LoVo (cell line): Measurements from ENCODE around the gene FAM156B.
"Not testable (repeated sequence)": the region's sequence is repeated elsewhere in the genome, so short reads cannot be mapped to it uniquely, and the experiment has no call there.

ENCODE experiments used
- DNase-seq: peaks from one replicate; pipeline ENCODE4 v3.0.0-alpha.2; 2016; ENCODE audit warnings: low spot score

FAM156B gene, protein sequence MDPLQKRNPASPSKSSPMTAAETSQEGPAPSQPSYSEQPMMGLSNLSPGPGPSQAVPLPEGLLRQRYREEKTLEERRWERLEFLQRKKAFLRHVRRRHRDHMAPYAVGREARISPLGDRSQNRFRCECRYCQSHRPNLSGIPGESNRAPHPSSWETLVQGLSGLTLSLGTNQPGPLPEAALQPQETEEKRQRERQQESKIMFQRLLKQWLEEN

DNA sequence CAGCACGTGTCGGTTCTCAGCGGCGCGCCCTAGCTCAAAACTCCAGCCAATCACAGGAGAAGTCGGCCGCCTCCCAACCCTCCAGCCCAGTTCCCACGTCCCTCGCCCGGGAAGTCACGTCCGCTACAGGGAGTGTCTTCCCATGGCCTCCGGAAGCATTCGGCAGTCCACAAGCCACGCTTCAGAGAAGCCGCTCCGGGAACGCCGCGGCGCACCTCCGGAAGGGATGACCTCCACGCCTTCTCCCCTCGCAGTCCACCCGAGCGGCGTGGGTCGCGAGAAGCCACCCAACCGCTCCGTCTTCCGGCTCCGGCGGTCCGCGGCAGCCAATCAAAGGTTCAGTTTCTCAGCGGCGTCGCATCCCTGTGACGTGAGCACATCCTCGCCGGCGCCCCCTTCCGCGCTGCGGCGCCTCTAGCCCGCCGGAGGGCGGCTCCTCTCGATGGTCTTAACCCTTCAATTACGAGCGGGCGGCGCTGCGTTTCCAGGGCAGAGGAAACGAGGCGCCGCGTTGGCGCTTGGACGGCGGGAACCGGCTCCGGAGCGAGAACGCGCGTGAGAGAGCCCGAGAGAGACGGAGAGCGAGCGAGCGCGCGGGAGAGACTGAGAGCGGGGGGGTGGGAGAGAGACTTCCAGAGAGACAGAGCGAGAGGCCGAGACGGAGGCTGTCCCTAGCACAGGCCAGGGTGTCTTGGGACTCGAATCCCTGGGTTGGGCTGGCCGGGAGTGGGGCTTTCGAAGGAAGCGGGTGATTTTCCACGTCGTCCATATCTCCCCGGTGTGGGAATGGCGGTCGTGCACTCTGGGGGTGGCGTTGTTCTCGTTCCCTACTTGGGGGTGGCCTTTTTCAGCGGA, at the start of gene FAM156B:
Gene FAM156B (plus strand): TSS at position 476 of the 855 bp plus-strand sequence. CDS start 9,896 bp downstream, outside the sequence.
- DNase-seq: not testable (repeated sequence)

DNA sequence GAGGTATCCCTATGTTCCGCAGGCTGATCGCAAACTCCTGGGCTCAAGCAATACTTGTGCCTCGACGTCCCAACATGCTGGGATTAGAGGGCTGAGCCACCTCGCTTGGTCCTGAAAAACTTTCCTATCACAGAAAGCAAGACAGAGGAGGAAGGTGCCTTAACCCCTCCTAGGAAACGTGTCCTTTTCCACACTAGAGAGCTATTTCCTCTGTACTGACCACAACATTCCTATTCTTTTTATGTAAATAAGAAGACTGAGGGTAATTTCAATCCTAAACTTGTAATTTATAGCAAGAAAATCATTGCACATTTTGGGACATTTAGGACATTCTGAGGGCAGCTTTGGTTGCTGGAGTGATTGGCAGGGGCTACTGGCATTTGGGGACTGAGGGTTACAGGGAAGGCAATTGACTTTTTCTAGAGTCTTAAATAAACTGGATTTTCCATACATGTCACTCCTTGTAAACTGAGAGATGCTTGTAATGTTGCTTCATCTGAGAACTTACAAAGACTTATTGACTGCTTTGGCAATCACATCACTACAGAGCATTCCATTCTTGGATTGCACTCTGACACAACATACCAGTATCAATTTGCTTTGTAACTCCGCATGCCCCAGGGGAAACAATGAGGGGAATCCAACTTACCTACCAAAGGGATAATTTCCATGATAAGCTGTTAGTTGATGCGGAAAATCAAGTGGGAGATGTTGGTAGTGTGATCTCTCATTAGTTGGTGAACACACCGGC, 44.8 kb upstream of the FAM156B start:
- no peak for DNase-seq

DNA sequence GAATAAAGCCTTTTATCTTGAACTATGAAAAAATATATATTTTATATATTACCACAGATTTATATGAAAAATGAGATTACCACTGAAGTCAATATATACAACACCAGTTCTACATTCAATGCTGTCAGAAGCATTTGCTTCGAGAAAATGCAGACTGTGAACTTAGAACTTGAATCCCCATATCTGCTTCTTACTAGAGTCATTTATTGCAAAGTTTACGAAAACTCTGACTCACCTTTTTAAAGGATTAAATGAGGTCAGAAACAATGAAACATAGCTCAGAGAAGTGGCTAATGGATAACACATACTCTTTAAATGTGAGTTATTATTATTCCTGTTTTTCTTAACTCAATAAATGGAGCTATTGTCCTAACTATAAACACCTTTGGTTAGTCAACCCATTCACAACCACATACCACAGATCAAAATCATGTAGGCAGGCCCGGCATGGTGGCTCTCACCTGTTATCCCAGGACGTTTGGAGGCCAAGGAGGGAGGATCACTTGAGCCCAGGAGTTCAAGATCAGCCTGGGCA, 40.1 kb upstream of the FAM156B start:
- DNase-seq: not testable (repeated sequence)

DNA sequence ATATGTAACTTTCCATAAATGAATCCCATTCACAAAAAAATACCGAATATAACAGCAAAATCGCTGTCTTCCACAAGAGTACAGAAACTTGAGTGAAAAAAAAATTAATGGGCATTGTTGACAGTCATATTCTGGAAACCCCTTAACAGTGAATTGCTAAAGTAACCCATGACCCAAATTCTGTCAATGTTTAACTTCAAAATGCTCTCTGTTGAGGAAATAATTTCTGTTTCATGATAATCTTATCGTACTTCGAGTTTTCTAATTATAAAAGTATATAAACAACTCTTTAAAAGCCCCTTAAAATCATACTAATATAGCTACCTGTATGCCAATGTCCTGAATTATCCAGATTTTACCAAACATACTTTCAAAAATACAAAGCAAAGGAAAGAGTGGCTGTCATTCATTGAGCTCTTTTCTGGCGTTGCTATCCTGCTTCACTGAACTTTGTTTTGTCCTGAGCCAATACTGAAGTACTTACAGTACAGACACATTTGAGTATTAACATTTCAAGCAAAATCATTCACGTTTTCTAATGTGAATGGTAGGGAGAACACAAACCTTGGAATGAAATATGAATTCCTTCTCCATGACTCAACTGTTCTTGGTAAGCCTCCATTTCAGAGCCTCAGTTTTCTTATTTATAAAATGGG, 31.7 kb upstream of the FAM156B start:
- peak; percentile 8 for DNase-seq

DNA sequence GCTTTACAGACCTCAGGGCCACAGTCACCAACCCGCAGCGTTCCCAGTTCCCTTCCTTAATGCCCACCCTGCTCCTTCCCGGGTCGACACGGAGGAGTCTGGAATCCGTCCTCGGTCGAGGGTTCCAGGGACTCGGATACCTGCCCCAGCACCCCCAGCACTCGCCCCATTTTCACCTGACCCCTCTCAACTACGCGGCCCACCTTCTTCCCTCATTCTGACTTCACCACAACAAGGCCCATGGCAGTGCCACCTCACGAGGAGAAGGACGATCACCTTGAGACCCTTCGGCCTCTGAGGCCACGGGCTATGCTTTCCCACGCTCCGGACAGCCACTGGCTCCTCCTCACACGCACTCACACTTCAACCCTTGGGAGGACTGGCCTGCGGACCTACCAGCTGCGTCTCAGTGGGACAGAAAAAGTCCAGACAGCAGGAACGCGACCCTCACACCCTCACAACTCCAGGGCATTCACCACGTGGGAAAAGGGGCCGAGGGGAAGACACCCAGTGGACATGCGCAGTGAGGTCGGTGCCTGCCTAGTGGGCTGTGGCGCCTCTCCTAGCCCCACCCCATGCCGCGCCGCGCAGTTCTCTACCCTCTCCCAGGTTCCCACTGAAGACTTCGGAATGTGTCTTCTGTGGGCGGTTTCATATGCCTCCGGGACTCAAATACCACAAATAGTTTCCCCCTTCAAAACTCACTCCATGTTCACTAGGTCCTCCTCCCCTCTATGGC, 29.4 kb upstream of the FAM156B start, which contains the start of gene XAGE3:
Gene XAGE3 (minus strand): TSS at position 474 of the 739 bp plus-strand sequence. CDS start 950 bp downstream, outside the sequence.
- DNase-seq: no peak

DNA sequence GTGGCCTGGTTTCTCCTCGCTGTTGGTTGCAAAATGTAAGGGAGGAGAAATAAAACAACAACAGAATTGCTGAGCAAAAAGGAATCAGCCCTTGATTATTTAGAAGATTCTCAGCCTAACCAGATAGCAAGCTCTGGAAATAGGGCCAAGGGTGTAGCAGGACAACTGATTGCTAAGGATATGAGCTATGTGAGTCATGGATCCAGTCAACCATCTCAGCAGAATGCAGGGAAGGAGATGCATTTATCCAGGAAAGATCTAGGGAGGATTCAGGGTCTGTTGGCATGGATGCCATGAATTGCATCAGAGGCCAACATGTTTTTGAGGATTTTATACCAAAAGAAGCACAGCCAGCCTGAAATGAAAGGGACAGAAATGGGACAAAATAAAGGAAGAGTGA, 27.1 kb upstream of the FAM156B start:
- DNase-seq: no peak

DNA sequence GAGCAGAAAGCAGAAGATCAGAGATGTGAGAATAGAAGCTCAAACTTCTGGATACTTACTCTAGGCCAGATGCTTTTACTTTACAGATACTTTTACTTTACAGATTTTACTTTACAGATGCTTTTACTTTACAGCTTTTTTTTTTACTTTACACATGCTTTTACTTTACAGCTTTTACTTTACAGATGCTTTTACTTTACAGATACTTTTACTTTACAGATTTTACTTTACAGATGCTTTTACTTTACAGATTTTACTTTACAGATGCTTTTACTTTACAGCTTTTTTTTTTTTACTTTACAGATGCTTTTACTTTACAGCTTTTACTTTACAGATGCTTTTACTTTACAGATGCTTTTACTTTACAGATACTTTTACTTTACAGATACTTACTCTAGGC, 23.3 kb upstream of the FAM156B start:
- not testable (repeated sequence) for DNase-seq

DNA sequence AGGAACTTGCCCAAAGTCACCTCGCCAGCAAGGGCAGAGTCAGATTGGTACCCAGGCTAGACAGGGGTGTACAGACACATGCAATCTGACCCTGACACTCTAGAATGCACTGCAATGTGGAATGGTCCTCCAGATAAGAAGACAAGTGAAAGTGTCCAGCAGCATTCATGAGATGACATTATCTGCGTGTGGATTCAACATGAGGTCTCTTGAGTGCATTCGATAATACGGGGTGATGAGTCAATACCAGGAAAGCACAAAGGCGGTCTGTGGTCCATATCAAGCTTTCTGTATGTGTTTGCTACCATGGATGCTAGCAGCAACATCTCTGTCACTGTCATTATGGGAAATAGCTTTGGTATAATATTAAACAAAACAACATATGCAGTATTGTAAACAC, 22.5 kb upstream of the FAM156B start:
- DNase-seq: no peak

DNA sequence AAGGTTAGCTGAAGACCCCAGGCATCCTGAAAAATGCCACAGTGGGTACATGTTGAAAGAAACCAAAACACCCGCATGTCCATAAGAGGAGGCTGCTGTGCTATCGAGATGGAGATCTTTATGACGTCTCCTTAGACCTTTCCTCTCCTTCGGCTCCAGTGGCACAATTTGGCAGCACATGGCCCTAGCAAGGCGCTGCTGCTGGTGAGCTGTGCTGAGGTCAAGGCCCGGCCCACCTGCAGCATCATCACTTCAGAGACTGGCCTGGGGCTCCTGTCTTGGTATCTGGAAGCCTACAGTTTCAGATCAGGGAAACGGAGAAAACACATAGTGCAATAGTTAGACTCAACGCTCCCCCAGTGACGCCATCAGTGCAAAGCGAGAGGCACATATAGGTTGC, 21.7 kb upstream of the FAM156B start:
- DNase-seq: not testable (repeated sequence)

DNA sequence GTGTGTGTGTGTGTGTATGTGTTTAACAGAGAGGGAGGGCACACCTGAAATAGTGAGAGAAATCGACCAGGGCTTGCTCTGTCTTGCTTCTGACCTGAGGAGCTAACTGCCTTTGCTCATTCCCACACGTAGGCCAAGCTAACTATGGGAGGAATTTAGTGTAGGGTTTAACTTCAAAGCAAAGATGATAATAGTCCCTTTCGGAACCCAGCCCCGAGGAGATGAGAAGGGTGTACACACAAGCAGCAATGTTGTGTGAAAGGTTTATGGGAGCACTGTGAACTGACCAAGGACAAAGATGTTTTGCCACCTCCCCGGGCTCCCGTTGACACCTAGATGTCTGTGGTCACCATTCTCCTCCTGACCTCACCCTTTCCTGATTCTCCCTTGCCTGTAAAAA, 20.7 kb upstream of the FAM156B start:
- not testable (repeated sequence) for DNase-seq

DNA sequence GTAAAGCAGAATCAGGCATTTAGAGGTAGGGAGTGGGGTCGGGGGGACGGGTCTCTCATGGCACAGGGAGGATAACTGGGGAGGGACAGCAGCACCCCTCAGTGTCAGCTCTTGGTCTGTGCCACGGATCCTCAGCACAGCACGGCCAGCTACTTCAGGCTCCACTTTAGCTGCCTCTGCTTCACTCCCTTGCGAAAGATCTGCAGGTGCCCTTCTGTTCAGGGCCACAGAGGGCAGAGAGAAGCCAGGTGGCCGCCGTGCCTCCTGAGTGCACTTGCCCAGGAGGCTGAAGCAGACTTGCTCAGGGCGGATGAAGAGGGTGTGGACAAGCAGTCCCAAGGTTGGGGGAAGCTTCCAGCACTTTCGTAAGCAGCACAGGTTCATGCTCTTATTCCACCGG, 9.7 kb upstream of the FAM156B start:
- not testable (repeated sequence) for DNase-seq

DNA sequence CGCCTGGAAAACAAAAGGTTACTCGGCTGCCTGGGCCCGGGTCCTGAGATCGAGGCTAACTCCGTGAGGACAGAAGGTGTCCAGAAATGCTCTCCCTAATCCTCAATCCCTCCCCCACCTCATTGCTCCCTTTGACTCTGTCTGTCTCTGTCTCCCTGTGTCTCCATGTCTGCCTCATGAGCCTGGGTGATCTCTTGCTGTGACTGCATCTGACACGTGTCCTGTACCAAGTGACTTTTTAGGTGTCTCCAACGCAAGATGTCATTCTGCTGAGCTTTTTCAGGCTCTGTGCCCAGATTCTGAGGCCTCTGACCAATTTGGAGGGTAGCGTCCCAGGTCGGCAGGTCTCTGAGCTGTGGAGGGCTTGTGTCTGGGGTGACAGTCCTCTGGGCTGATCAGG, 9.0 kb upstream of the FAM156B start:
- not testable (repeated sequence) for DNase-seq

DNA sequence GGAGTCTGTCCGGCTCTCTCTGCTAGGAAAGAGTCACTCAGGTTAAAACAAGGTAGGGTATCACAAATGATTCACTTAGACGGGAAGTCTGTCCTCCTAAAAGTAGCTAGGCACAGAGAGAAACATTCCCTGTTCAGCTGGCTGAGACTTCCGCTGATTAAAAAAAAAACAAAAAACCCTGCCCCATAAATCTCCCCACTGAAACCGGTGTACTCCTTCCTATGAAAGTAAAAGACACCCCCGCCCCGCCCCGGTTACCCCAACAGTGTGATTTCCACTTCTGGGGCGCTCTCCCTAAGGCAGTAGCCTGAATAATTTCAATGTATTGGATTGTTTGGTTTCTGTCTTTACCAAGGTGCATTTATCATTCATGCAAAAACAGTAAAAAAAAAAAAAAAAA, 692 bp upstream of the FAM156B start:
- not testable (repeated sequence) for DNase-seq

DNA sequence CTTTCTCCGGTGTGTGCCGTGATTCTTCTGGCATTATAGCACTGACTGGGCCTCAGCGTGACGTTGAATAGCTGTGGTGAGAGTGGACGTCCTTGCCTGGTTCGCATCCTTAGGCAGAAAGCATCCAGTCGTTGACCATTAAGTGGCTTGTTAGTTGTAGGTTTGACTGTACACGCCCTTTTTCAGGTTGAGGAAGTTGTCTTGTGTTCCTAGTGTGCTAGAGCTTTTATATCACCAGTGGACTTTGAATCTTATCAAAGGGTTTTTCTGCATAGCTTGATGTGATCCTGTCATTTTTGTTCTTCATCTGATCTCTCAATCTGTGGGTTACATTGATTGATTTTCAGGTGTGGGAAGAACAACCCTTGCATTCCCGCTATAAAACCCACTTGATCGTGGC, 8.4 kb downstream of the FAM156B start:
- DNase-seq: not testable (repeated sequence)

DNA sequence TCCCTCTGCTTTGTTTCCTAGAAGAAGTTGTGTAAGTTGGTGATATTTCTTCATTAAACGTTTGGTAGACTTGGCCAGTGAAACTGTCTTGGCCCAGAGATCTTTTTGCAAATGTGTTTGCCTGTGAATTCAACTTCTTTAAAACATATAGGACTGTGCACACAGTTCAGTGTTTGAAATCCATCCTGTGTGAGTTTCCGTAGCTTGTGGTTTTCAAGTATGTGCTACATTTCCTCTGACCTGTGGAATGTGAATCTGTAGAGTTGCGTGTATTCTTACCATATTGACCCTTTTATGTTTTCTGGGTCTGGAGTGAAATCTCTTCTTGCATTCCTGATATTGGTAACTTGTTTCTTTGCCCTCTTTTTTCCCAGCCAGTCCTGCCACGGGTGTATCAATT, 8.9 kb downstream of the FAM156B start:
- not testable (repeated sequence) for DNase-seq

DNA sequence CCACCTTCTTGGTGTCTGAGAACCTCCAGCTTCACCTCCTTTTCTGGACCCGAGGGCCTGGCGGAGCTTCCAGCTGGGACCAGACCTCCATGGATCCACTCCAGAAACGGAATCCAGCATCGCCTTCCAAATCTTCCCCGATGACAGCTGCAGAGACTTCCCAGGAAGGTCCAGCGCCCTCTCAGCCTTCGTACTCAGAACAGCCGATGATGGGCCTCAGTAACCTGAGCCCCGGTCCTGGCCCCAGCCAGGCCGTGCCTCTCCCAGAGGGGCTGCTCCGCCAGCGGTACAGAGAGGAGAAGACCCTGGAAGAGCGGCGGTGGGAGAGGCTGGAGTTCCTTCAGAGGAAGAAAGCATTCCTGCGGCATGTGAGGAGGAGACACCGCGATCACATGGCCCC, 10.0 kb downstream of the FAM156B start:
- DNase-seq: not testable (repeated sequence)

DNA sequence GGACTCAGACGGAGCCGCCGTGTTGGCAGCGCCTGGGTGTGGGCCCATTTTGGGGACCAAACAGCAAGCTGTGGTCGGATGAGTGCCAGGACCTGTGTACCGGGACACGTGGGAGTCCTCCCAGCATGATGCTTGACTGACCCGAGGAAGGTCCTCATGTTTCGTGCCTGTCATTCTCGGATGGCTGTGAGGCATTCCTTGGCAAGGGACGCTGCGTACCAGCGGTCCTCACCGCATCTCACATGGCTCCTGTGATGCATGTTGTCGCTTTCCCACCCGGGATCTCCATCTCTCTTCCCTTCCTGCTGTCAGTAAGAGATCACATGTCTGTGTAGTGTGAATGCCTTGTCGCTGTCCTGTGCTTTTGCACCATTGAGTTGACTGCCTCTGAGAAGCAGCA, 10.8 kb downstream of the FAM156B start:
- DNase-seq: not testable (repeated sequence)

DNA sequence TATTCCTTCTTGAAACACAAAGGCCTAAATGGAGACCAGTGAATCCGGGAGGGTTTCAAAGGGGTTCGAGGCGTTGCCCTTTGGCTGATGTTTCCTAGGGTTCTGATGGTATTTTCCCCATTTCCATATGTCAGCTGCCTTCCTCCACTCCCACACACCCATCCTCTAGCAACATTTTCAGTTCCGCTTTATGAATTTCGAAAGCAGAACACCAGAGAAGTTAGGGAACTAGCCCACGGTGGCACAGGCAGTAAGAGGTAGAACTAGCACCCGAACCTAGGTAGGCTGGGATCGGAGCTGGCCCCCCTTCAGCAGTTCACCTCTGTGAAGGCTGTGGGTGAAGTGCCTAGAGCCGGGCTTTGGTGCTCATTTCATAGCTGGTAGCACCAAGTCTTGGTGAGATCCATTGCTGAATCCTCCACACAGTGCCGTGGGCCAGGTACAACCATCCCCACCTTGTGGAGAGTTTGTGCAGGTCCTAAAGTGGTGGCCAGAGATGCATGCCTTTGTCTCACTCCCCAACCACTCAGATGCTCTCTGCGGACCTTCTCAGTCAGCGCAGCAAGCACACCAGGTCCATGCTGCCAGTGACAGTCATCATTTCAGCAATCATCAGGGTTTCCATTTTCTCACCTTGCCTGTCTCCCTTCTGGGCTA, 12.3 kb downstream of the FAM156B start:
- DNase-seq: not testable (repeated sequence)

DNA sequence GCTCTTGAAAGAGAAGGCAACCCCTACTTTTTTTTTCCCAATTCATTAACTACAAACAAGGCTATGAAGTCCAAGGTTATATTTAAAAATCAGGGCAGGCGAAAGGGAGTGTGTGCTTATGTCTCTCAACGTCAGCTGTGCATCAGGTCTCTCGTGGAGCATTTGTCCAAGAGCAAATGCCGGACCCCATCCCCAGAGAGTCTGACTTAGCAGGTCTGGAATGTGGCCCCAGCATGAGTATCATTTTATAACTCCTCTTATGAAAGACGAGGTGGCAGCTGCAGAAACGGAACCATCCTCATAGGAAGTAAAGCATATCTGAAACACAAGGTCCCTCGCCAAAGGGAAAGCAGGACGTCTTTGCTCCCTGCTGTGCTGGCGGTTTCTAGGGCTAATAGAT, 16.6 kb downstream of the FAM156B start:
- not testable (repeated sequence) for DNase-seq

DNA sequence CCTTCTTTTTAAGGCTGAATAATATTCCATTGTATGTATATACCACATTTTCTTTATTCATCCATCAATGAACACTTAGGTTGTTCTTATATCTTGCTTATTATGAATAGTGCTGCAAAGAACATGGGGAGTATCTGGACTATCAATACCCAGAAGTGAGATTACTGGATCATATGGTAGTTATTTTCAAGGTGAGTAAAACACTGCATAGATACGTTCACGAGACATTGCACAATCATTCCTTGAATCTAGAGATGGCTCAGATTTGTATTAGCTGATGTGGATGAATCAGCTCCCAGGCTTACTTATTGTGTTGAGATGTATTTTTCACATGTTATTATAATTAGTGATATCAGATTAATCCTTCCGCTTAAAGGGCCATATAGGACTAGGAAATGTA, 17.6 kb downstream of the FAM156B start:
- not testable (repeated sequence) for DNase-seq
